ENCODE data around the gene ALKBH5. TPM values are rescaled to one million over a fixed set of nuclear protein-coding genes. Genes with fewer than 3 reads are reported as not detected.

Gene ALKBH5
- 100 to 1,000 TPM in 1 of 2 donors, 10 to 100 TPM in 1; 91.5 to 106 TPM for total RNA-seq

GRCh38 chr17:18183334-18184142 lies at the start of gene ALKBH5:
TSS of gene ALKBH5 (plus strand) at chr17:18183828. CDS start at chr17:18184244, 416 bp downstream.

GRCh38 chr17:18225121-18225641 lies 41.6 kb downstream of the ALKBH5 start, which contains the start of gene LLGL1:
TSS of gene LLGL1 (plus strand) at chr17:18225635. CDS start at chr17:18225683, 48 bp downstream.

GRCh38 chr17:18258356-18259038 lies 74.9 kb downstream of the ALKBH5 start, which contains the start of gene FLII:
TSS of gene FLII (minus strand) at chr17:18258738. CDS start at chr17:18258690, 48 bp downstream.

Other genes with a start within 250 kb of the ALKBH5 start
- 10 to 100 TPM; 34.6 to 45.8 TPM for gene TOM1L2, start 211.4 kb upstream of the ALKBH5 start, total RNA-seq
- 1 to 10 TPM in 1 of 2 donors, under 1 TPM in 1; 0.69 to 4.3 TPM for gene DRC3, start 211.0 kb upstream of the ALKBH5 start, total RNA-seq
- 10 to 100 TPM; 13.1 to 18.0 TPM for gene ATPAF2, start 144.7 kb upstream of the ALKBH5 start, total RNA-seq
- gene GID4, start 144.4 kb upstream of the ALKBH5 start, total RNA-seq: 1 to 10 TPM; 8.3 TPM
- 10 to 100 TPM; 33.0 to 40.6 TPM for gene DRG2, start 95.9 kb upstream of the ALKBH5 start, total RNA-seq
- gene MYO15A, start 75.1 kb upstream of the ALKBH5 start, total RNA-seq: 1 to 10 TPM in 1 of 2 donors, under 1 TPM in 1; 0.67 to 1.4 TPM
- gene LLGL1, start 41.8 kb downstream of the ALKBH5 start, total RNA-seq: 10 to 100 TPM; 27.3 to 30.3 TPM
- gene FLII, start 74.9 kb downstream of the ALKBH5 start, total RNA-seq: 100 to 1,000 TPM; 127 to 166 TPM
- 10 to 100 TPM; 13.1 to 15.7 TPM for gene MIEF2, start 76.8 kb downstream of the ALKBH5 start, total RNA-seq
- 10 to 100 TPM; 42.6 to 44.4 TPM for gene TOP3A, start 131.2 kb downstream of the ALKBH5 start, total RNA-seq
- gene SMCR8, start 131.5 kb downstream of the ALKBH5 start, total RNA-seq: 10 to 100 TPM; 25.8 to 28.0 TPM
- 10 to 100 TPM; 33.7 to 40.0 TPM for gene SHMT1, start 179.7 kb downstream of the ALKBH5 start, total RNA-seq
- not detected for gene EVPLL, start 193.9 kb downstream of the ALKBH5 start, total RNA-seq

All from melanocyte of skin (primary cell).